Karpas-422 (cell line): ENCODE measurements around the gene RIC8B. TPM values are rescaled to one million over a fixed set of nuclear protein-coding genes. Genes with fewer than 3 reads are reported as not detected.
A peak's percentile ranks its signal among the peaks of the same experiment; 100 is the strongest.

Source experiments
- DNase-seq: peaks from one replicate; pipeline ENCODE4 v3.0.0-alpha.2; 2015
- H2AFZ ChIP-seq: fragments of 200-600 bp; sonication (generic); 2 replicates; pipeline ENCODE4 v1.6.1; 2014; ENCODE audit warnings: antibody characterized with exemption, low read length, mixed read lengths
- H3K27ac ChIP-seq: fragments of 200-600 bp; sonication (generic); 2 replicates; pipeline ENCODE4 v1.5.1; 2014; ENCODE audit warnings: mild to moderate bottlenecking, low read length, moderate library complexity
- H3K27me3 ChIP-seq: fragments of 200-600 bp; sonication (generic); 2 replicates; pipeline ENCODE4 v1.6.1; 2014; ENCODE audit warnings: low read length, mixed read lengths
- H3K36me3 ChIP-seq: fragments of 200-600 bp; sonication (generic); 2 replicates; pipeline ENCODE4 v1.6.1; 2014; ENCODE audit warnings: low read length, mixed read lengths; ENCODE audit not compliant: insufficient read depth
- H3K4me1 ChIP-seq: fragments of 200-600 bp; sonication (generic); 2 replicates; pipeline ENCODE4 v1.6.1; 2014; ENCODE audit warnings: mild to moderate bottlenecking, low read length, mixed read lengths
- H3K4me2 ChIP-seq: fragments of 200-600 bp; sonication (generic); 2 replicates; pipeline ENCODE4 v1.6.1; 2014; ENCODE audit warnings: low read length, low read depth, mild to moderate bottlenecking; ENCODE audit not compliant: poor library complexity, severe bottlenecking
- H3K4me3 ChIP-seq: fragments of 200-600 bp; sonication (generic); 2 replicates; pipeline ENCODE4 v1.5.1; 2014; ENCODE audit warnings: mild to moderate bottlenecking, antibody characterized with exemption, low read length, mixed read lengths
- H3K79me2 ChIP-seq: fragments of 200-600 bp; sonication (generic); 2 replicates; pipeline ENCODE4 v1.6.1; 2014; ENCODE audit warnings: mild to moderate bottlenecking, low read length, mixed read lengths
- H3K9ac ChIP-seq: fragments of 200-600 bp; sonication (generic); 2 replicates; pipeline ENCODE4 v1.6.0; 2014; ENCODE audit warnings: low read length
- H3K9me2 ChIP-seq: fragments of 200-600 bp; sonication (generic), shearing (Covaris generic); replicated peaks from 2 replicates; pipeline ENCODE4 v1.6.0; 2014; ENCODE audit warnings: mild to moderate bottlenecking, low read length, moderate library complexity; ENCODE audit not compliant: insufficient read depth
- H3K9me3 ChIP-seq: fragments of 300-700, 200-600 bp; sonication (generic); 2 replicates; pipeline ENCODE4 v1.6.1; 2014; ENCODE audit warnings: low read length, mixed read lengths
- H4K20me1 ChIP-seq: fragments of 200-600 bp; sonication (generic); 2 replicates; pipeline ENCODE4 v1.6.1; 2014; ENCODE audit warnings: mild to moderate bottlenecking, antibody characterized with exemption, low read length, low read depth; ENCODE audit not compliant: insufficient read depth
- total RNA-seq: library from RNA; depleted of rRNA; stranded (reverse); fragments of >200 nt; shearing (Covaris generic); gene quantifications from 2 replicates; pipeline ENCODE4 v1.2.3, GENCODE V29; 2014; ENCODE audit warnings: low replicate concordance

Gene RIC8B
- total RNA-seq, 1 experiment from 2014 or later: not detected

GRCh38 chr12:106776897-106777296, 2.4 kb downstream of the RIC8B start:
- Histone ChIP-seq H3K36me3 (no peaks in the 10 kb centered on the region), H2AFZ (no peak overlapping the region), H3K4me3 (no peak overlapping the region), H3K4me2 (no peak overlapping the region), H3K9me2 (no peaks in the 10 kb centered on the region), H3K27ac (no peak overlapping the region), H3K79me2 (no peaks in the 10 kb centered on the region), H3K4me1 (peaks cover 5% of the 10 kb centered on the region; the same call in 1 of the 2 replicates), H3K9ac (no peak overlapping the region), H3K27me3 (no peaks in the 10 kb centered on the region), H3K9me3 (no peaks in the 10 kb centered on the region), H4K20me1 (no peaks in the 10 kb centered on the region)
- no peak for DNase-seq

- Histone ChIP-seq H3K9me3 (no peaks in the 10 kb centered on the region), H3K79me2 (no peaks in the 10 kb centered on the region), H3K27ac (no peak overlapping the region), H3K9me2 (no peaks in the 10 kb centered on the region), H3K27me3 (no peaks in the 10 kb centered on the region), H3K36me3 (no peaks in the 10 kb centered on the region), H3K4me3 (no peak overlapping the region), H2AFZ (no peak overlapping the region), H3K4me1 (peaks cover 5% of the 10 kb centered on the region; the same call in 1 of the 2 replicates), H3K9ac (no peak overlapping the region), H4K20me1 (no peaks in the 10 kb centered on the region), H3K4me2 (no peak overlapping the region)
- no peak for DNase-seq
These were observed 5.6 kb downstream of the RIC8B start for GRCh38 chr12:106780010-106780631.

GRCh38 chr12:106782619-106783018, 8.1 kb downstream of the RIC8B start:
- no peak overlapping the region for H3K4me2 ChIP-seq
- no peaks in the 10 kb centered on the region for H3K9me3 ChIP-seq
- H2AFZ ChIP-seq: no peak overlapping the region
- no peaks in the 10 kb centered on the region for H3K36me3 ChIP-seq
- no peak for DNase-seq
- no peak overlapping the region for H3K4me3 ChIP-seq
- H4K20me1 ChIP-seq: no peaks in the 10 kb centered on the region
- H3K9ac ChIP-seq: no peak overlapping the region
- H3K4me1 ChIP-seq: peaks cover 5% of the 10 kb centered on the region; the same call in 1 of the 2 replicates
- no peaks in the 10 kb centered on the region for H3K9me2 ChIP-seq
- no peaks in the 10 kb centered on the region for H3K79me2 ChIP-seq
- no peaks in the 10 kb centered on the region for H3K27me3 ChIP-seq
- H3K27ac ChIP-seq: no peak overlapping the region

GRCh38 chr12:106783515-106783914, 9.0 kb downstream of the RIC8B start:
- no peaks in the 10 kb centered on the region for H4K20me1 ChIP-seq
- peaks cover 5% of the 10 kb centered on the region; the same call in 1 of the 2 replicates for H3K4me1 ChIP-seq
- H3K9me2 ChIP-seq: no peaks in the 10 kb centered on the region
- H3K27me3 ChIP-seq: no peaks in the 10 kb centered on the region
- H3K27ac ChIP-seq: no peak overlapping the region
- no peaks in the 10 kb centered on the region for H3K79me2 ChIP-seq
- H2AFZ ChIP-seq: no peak overlapping the region
- no peak overlapping the region for H3K4me2 ChIP-seq
- no peaks in the 10 kb centered on the region for H3K9me3 ChIP-seq
- no peak for DNase-seq
- H3K4me3 ChIP-seq: no peak overlapping the region
- no peaks in the 10 kb centered on the region for H3K36me3 ChIP-seq
- H3K9ac ChIP-seq: no peak overlapping the region

GRCh38 chr12:106790020-106790419, 15.5 kb downstream of the RIC8B start:
- Histone ChIP-seq H3K9me3 (no peaks in the 10 kb centered on the region), H3K27me3 (no peaks in the 10 kb centered on the region)
- peak; percentile 61 for DNase-seq

GRCh38 chr12:106791531-106791930, 17.0 kb downstream of the RIC8B start:
- Histone ChIP-seq H2AFZ (no peak overlapping the region), H3K4me1 (peaks cover 6% of the 10 kb centered on the region), H3K9me3 (no peaks in the 10 kb centered on the region), H3K27ac (no peak overlapping the region), H3K36me3 (no peaks in the 10 kb centered on the region), H3K79me2 (no peaks in the 10 kb centered on the region), H3K4me2 (no peak overlapping the region), H3K9me2 (no peaks in the 10 kb centered on the region), H3K9ac (no peak overlapping the region), H4K20me1 (no peaks in the 10 kb centered on the region), H3K4me3 (no peak overlapping the region), H3K27me3 (no peaks in the 10 kb centered on the region)
- DNase-seq: no peak

More at GRCh38 chr12:106790020-106790419, 15.5 kb downstream of the RIC8B start:
- H3K9ac ChIP-seq: no peak overlapping the region
- H3K9me2 ChIP-seq: no peaks in the 10 kb centered on the region
- no peak overlapping the region for H3K27ac ChIP-seq
- no peaks in the 10 kb centered on the region for H3K79me2 ChIP-seq
- peaks cover 6% of the 10 kb centered on the region for H3K4me1 ChIP-seq
- H2AFZ ChIP-seq: no peak overlapping the region
- H3K4me2 ChIP-seq: no peak overlapping the region
- H3K4me3 ChIP-seq: no peak overlapping the region
- no peaks in the 10 kb centered on the region for H4K20me1 ChIP-seq
- H3K36me3 ChIP-seq: no peaks in the 10 kb centered on the region

- Histone ChIP-seq H3K4me1 (peaks cover 6% of the 10 kb centered on the region), H3K36me3 (no peaks in the 10 kb centered on the region)
These were observed 19.9 kb downstream of the RIC8B start for GRCh38 chr12:106794369-106794768.

GRCh38 chr12:106801167-106801708, 26.8 kb downstream of the RIC8B start:
- Histone ChIP-seq H2AFZ (no peak overlapping the region), H4K20me1 (no peaks in the 10 kb centered on the region), H3K27ac (no peak overlapping the region), H3K4me3 (no peak overlapping the region), H3K27me3 (no peaks in the 10 kb centered on the region), H3K4me2 (no peak overlapping the region), H3K4me1 (no peaks in the 10 kb centered on the region), H3K9me3 (no peaks in the 10 kb centered on the region), H3K9ac (no peak overlapping the region), H3K9me2 (no peaks in the 10 kb centered on the region), H3K79me2 (no peaks in the 10 kb centered on the region), H3K36me3 (no peaks in the 10 kb centered on the region)
- no peak for DNase-seq

More at GRCh38 chr12:106794369-106794768, 19.9 kb downstream of the RIC8B start:
- no peaks in the 10 kb centered on the region for H3K9me2 ChIP-seq
- H2AFZ ChIP-seq: no peak overlapping the region
- no peak overlapping the region for H3K9ac ChIP-seq
- no peak overlapping the region for H3K4me3 ChIP-seq
- no peak for DNase-seq
- H3K27ac ChIP-seq: no peak overlapping the region
- no peak overlapping the region for H3K4me2 ChIP-seq
- H4K20me1 ChIP-seq: no peaks in the 10 kb centered on the region
- no peaks in the 10 kb centered on the region for H3K79me2 ChIP-seq
- H3K27me3 ChIP-seq: no peaks in the 10 kb centered on the region
- H3K9me3 ChIP-seq: no peaks in the 10 kb centered on the region
